Endometrial microvascular endothelial cells (primary cell): Measurements from ENCODE around the gene ZNF532. TPM values are rescaled to one million over a fixed set of nuclear protein-coding genes. Genes with fewer than 3 reads are reported as not detected.
"Not testable (repeated sequence)": the region's sequence is repeated elsewhere in the genome, so short reads cannot be mapped to it uniquely, and the experiment has no call there.

Experiments
- in situ Hi-C: cut with HindIII; loops from 2 replicates; pipeline ENCODE4 v1.10.0; 2017; ENCODE audit warnings: low sequenced_read_pairs, low pct_unique_long_range_greater_than_20kb; ENCODE audit errors: inconsistent ontology term
- total RNA-seq: library from RNA; depleted of rRNA; stranded (reverse); fragments of >200 nt; gene quantifications from one replicate; pipeline ENCODE4 v1.2.3, GENCODE V29; 2015; ENCODE audit errors: inconsistent ontology term

ZNF532 gene
- total RNA-seq, 1 donor from 2014 or later = 36.9 TPM

- in situ Hi-C loops = no loop called here
Measured at GRCh38 chr18:59012815-59013705, 148.4 kb downstream of the ZNF532 start.

- in situ Hi-C loops = no loop called here
Measured at GRCh38 chr18:59013744-59014143, 149.1 kb downstream of the ZNF532 start.

- in situ Hi-C loops = no loop called here
Measured at GRCh38 chr18:59015531-59016152, 151.0 kb downstream of the ZNF532 start.

DNA sequence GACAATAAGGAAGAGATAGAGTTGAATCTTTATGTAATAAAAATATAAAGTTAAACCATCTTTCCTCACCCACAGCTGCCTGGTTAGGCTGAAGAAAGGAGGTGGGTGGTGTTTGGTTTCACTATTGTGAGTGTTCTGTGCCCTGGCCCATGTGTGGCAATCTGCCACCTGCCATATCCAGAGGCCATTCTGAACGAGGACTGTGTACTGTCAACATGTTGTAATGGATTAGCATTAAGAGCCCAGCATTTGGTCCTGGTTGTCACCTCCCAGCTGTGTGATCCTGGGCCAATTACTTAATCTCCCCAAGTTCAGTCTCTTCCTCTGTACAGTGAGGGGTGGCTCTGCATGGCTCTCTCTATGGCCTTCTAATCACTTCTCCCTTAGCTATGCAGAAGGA is 156.8 kb downstream of the ZNF532 start:
- in situ Hi-C loops = no loop called here

- in situ Hi-C loops = no loop called here
Measured at GRCh38 chr18:59022167-59022945, 157.7 kb downstream of the ZNF532 start.

DNA sequence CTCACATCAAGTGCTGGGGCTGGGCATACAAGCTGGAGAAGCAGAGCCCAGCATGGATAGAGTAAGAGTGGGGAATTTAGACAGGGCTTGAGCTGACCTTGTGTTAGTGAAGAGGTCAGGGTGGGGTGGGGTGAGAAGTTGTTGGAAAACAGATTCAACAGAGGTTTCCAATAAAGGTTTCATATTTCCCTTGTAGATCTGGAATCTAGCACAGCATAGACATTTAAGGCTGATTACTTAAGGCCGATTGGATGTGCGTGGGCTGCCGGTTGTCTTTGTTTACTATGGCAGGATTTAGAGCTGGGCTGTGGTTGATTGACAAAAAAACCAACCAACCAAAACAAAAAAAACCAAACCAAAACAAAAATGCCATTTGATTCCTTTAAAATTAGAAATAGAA is 160.2 kb downstream of the ZNF532 start:
- in situ Hi-C loops = no loop called here

GRCh38 chr18:59025532-59025931 is 160.9 kb downstream of the ZNF532 start:
- in situ Hi-C loops = not testable (repeated sequence)

GRCh38 chr18:59026364-59026763 is 161.7 kb downstream of the ZNF532 start:
- in situ Hi-C loops = no loop called here

DNA sequence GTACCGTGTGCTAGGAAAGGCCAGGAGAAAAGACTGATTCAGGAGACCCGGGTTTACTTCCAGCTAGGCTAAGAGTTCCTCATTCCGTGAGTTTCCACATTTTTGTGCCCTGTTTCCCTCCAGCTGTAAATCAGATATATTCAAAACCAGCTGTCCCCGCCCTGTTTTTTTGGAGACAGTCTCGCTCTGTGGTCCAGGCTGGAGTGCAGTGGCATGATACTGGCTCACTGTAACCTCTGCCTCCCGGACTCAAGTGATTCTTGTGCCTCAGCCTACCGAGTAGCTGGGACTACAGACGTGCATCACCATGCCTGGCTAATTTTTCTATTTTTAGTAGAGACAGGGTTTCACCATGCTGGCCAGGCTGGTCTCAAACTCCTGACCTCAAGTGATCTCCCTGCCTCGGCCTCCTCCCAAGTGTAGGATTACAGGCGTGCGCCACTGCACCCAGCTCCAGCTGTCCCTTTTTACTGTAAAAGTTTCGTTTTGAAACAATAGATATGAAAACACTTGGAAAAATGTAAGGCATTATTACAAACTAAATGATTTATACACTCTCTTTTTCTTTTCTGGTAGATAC is 162.2 kb downstream of the ZNF532 start:
- in situ Hi-C loops = no loop called here

DNA sequence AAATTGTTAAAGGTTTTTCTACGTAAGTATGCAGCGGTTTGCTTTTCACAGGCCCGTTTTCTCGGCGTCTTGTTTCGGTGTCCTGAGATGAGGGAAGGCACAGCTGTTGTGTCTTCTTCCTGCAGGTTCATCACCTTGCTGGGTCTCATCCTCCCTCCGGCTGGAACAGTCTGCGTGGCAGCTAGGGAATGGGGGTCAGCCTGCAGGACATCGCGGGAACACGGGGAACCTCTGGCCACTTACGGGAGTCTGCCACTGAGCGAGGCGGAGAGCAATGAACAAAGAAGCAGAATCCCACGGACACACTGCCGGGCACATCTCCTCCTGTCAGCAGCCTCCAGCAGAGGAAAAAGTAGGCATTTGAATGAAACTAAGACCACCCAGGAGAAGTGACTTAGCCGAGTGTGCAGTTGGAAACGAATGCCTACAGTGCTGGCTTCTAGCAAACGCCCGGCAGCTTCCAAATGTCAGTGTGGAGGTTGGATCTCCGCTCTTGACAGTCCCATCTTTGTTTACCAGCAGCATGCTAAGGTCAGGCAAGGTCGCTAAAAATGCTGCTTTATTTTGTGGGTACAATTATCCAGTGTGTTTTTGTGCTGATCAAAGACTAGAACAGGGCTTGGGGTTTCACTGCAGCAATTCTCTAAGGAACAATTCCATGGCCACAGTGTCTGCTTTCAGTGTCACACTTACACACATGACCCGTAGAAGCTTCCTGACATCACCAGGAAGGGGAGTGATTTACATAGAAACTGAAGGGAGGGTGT is 165.2 kb downstream of the ZNF532 start:
- in situ Hi-C loops = no loop called here

- in situ Hi-C loops = no loop called here
Measured at GRCh38 chr18:59032308-59032707, 167.6 kb downstream of the ZNF532 start.

GRCh38 chr18:59033359-59033758 is 168.7 kb downstream of the ZNF532 start:
- in situ Hi-C loops = no loop called here

- in situ Hi-C loops = no loop called here
Measured at GRCh38 chr18:59033974-59034373, 169.3 kb downstream of the ZNF532 start.

- in situ Hi-C loops = no loop called here
Measured at GRCh38 chr18:59035591-59035990, 170.9 kb downstream of the ZNF532 start.

Other genes with a start within 250 kb of the ZNF532 start
- gene ALPK2, start 235.8 kb upstream of the ZNF532 start, total RNA-seq = 0.09 TPM
- 13.2 TPM for gene MALT1, start 193.4 kb upstream of the ZNF532 start, total RNA-seq